Measurements from ENCODE around the gene TMEM270.

DNA sequence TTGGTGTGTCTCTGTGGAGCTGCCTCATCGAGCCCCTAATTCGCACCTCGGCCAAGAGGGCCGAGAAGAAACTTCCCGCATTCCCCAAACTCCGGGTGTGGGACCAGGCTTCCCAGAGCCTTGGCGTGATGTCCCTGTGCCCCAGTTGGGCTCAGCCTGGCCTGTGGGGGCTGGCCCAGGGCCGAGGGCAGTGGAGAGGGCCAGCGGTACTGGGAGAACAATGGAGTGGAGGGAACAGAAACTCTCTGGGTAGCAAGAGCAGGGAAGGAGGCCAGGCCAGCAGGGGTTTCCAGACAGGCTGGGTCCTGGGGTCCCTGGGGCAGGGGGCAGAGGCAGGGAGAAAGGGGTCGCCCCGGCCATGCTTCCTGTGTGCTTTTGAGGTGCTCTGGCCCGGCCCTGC lies 16.0 kb downstream of the TMEM270 start:
- no peak for TF ChIP-seq LEF1 (IDR thresholded peaks at IDR 0.05; ENCODE audit: borderline replicate concordance)
- TF ChIP-seq HDGF (IDR thresholded peaks at IDR 0.05; ENCODE audit: borderline replicate concordance), result no peak
- TF ChIP-seq ELF4 (IDR thresholded peaks at IDR 0.05), result no peak
- no peak for TF ChIP-seq SP1 (IDR thresholded peaks at IDR 0.05)
- TF ChIP-seq, protein P1, sequence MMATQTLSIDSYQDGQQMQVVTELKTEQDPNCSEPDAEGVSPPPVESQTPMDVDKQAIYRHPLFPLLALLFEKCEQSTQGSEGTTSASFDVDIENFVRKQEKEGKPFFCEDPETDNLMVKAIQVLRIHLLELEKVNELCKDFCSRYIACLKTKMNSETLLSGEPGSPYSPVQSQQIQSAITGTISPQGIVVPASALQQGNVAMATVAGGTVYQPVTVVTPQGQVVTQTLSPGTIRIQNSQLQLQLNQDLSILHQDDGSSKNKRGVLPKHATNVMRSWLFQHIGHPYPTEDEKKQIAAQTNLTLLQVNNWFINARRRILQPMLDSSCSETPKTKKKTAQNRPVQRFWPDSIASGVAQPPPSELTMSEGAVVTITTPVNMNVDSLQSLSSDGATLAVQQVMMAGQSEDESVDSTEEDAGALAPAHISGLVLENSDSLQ (IDR thresholded peaks at IDR 0.05), result no peak
- no peak for TF ChIP-seq FOXK2 (IDR thresholded peaks at IDR 0.05)
- no peak for TF ChIP-seq BHLHE40 (IDR thresholded peaks at IDR 0.05; ENCODE audit: borderline replicate concordance)
- TF ChIP-seq TARDBP (IDR thresholded peaks at IDR 0.05), result no peak
- TF ChIP-seq FOXA1 (IDR thresholded peaks at IDR 0.05), result no peak
- TF ChIP-seq CTBP1 (IDR thresholded peaks at IDR 0.05; ENCODE audit: borderline replicate concordance), result no peak
- TF ChIP-seq FOXM1 (IDR thresholded peaks at IDR 0.05; ENCODE audit: borderline replicate concordance), result no peak

All from HEK293T (cell line).